HUES64 (cell line): Measurements from ENCODE around the gene FAM13A.

ENCODE experiments used
- H3K27ac ChIP-seq: 2 replicates; pipeline ENCODE4 v1.7.0; 2013; ENCODE audit warnings: low read depth, low read length, inconsistent platforms
- H3K27me3 ChIP-seq: 2 replicates; pipeline ENCODE4 v1.6.1; 2013; ENCODE audit warnings: mild to moderate bottlenecking, low read length; ENCODE audit not compliant: insufficient read depth
- H3K36me3 ChIP-seq: 2 replicates; pipeline ENCODE4 v1.6.1; 2013; ENCODE audit warnings: mild to moderate bottlenecking, low read length; ENCODE audit not compliant: insufficient read depth
- H3K4me1 ChIP-seq: 2 replicates; pipeline ENCODE4 v1.6.1; 2013; ENCODE audit warnings: mild to moderate bottlenecking, low read length, moderate library complexity; ENCODE audit not compliant: insufficient read depth
- H3K4me3 ChIP-seq: 2 replicates; pipeline ENCODE4 v1.5.1; 2013; ENCODE audit warnings: mild to moderate bottlenecking, low read length, moderate library complexity
- H3K9ac ChIP-seq: 2 replicates; pipeline ENCODE4 v1.6.1; 2013; ENCODE audit warnings: mild to moderate bottlenecking, low read depth, low read length
- H3K9me3 ChIP-seq: 2 replicates; pipeline ENCODE4 v1.6.1; 2013; ENCODE audit warnings: low read depth, low read length; ENCODE audit not compliant: insufficient read depth
- WGBS: fragments of 150-250, 120-280 bp; methylation state at CpG from one replicate; pipeline ENCODE4 v1.1.7; 2013; ENCODE audit warnings: missing lambda C conversion rate; 5-methylcytosine and 5-hydroxymethylcytosine counted together

The FAM13A gene

DNA sequence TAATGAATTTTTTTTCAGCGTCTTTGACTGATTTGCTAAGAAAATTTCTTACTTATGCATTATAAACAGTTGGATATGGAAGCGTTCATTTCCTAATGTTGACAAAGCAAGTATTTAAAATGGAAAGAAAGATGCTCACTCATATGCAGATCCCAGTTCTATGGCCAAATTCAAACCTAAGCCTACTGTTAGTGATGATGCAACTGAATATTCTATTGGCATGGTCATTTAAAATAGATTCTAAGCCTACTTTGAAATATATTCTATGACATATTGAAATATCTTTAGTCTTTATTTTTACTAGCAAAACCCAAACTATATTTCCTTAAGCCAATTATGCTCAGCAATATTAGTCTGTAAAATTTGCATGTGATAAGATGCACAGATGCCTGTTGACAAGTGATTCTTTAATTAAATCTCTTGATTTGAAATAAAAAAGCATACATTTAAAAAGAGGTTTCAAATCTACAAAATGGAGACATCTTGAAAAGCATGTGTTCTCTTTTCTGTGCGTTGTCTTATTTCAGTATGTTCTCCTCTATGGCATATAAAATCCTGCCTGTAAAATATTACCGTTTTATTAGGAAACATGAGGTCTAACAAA lies 262.8 kb downstream of the FAM13A start:
- H3K27ac ChIP-seq: no peak overlapping the region
- H3K9ac ChIP-seq: no peak overlapping the region
- no peak overlapping the region for H3K4me3 ChIP-seq
- H3K36me3 ChIP-seq: no peaks in the 10 kb centered on the region; the same call in 1 of the 2 replicates
- no peaks in the 10 kb centered on the region for H3K27me3 ChIP-seq
- H3K4me1 ChIP-seq: peaks cover 24% of the 10 kb centered on the region
- 100% methylated on average over 2 of the region's 4 CpGs for WGBS
- no peaks in the 10 kb centered on the region for H3K9me3 ChIP-seq

DNA sequence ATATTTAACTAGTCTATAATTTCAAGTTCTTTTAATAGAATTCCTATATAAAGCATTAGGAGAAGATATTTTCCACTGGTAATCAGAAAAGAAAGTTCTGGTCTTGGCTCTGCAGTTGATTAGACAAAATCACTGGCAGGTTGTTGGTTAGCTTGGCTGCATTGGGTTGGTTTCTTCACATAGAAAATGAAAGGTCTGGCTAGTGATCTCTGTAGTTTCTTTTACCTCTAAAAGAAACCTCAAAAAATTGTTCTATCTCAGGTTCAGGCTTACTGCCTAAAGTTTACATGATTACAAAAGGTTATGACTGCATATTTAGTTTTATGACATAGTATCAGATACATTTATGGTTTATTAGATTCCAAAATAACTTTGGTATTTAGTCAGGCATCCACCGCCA lies 263.5 kb downstream of the FAM13A start:
- Histone ChIP-seq H3K9ac (no peak overlapping the region), H3K9me3 (no peaks in the 10 kb centered on the region), H3K27me3 (no peaks in the 10 kb centered on the region), H3K4me3 (no peak overlapping the region), H3K36me3 (no peaks in the 10 kb centered on the region; the same call in 1 of the 2 replicates), H3K27ac (no peak overlapping the region), H3K4me1 (peaks cover 24% of the 10 kb centered on the region)
- WGBS: no CpG with 5 or more reads among the region's 1 CpG

DNA sequence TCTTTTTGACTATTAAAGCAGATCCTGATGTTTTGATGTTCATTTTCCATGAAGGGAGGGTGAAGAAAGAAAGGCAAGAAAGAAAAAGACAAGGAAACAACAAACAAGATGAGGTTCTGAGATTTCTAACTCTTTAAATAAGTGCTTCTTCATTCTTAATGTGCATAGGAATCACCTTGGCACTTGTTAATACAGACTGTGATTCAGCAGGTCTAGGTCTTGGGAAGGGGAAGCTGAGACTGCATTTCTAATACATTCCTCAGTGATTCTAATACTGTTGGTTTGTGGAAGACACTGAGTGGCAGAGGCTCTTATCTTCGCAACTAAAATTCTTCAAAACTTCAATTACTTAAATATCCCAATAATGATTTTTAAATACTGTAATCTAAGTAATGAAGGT lies 264.2 kb downstream of the FAM13A start:
- no CpG with 5 or more reads among the region's 1 CpG for WGBS
- peaks cover 3% of the 10 kb centered on the region for H3K36me3 ChIP-seq
- H3K4me3 ChIP-seq: no peak overlapping the region
- no peaks in the 10 kb centered on the region for H3K9me3 ChIP-seq
- H3K4me1 ChIP-seq: peaks cover 24% of the 10 kb centered on the region
- peak overlapping the region; percentile 76 for H3K27ac ChIP-seq
- H3K27me3 ChIP-seq: no peaks in the 10 kb centered on the region
- H3K9ac ChIP-seq: peak overlapping the region; percentile 4; the same call in 1 of the 2 replicates

DNA sequence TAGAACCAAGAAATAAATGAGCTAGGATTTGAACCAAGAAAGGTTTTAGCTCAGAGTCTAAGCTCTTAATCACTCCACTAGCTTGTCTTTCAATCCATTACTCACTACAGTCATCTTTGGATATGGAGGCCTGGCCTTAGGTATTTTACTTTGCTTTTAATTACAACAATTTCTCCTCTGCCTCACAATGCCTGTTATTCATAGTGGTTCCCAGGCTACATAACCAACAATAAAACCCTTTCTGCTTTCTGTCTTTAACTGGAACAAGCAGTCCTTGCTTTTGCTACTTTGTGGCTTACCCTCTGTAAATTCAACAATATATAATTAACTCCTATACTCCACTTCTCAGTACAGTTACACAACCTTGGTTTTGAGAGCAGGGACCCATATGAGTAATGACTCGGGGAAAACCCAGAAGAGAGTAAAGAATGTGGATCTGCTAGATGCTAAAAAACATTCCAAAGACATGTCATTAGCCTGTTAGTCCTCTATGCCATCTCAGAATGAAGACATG lies 264.7 kb downstream of the FAM13A start:
- Histone ChIP-seq H3K9ac (peak overlapping the region; percentile 4; the same call in 1 of the 2 replicates), H3K27me3 (no peaks in the 10 kb centered on the region), H3K36me3 (peaks cover 7% of the 10 kb centered on the region), H3K9me3 (no peaks in the 10 kb centered on the region), H3K4me3 (no peak overlapping the region), H3K4me1 (peaks cover 24% of the 10 kb centered on the region), H3K27ac (peak overlapping the region; percentile 76)
- WGBS: 64% methylated on average over 1 of the region's 1 CpG

DNA sequence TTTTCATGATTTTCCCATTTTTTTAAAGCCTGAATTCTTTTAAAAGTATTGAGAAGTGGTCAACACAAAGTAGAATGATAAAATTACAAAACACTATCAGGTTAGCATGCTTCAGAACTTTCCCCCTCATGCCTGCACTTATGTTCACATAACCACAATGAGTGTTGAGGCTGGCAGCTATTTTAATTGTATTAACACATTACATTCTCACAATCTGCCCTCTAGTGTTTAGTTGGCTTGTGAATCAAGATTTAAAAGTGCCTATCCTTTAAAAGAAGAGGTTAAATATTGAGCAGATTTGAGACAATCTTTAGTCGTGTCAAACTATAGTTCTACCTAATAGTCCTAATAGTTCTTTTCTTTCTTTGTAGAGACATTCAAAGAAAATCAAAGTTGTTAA lies 265.7 kb downstream of the FAM13A start:
- Histone ChIP-seq H3K27ac (no peak overlapping the region), H3K9ac (no peak overlapping the region), H3K36me3 (peaks cover 18% of the 10 kb centered on the region), H3K27me3 (no peaks in the 10 kb centered on the region), H3K4me3 (no peak overlapping the region), H3K4me1 (peaks cover 24% of the 10 kb centered on the region), H3K9me3 (no peaks in the 10 kb centered on the region)
- no CpG with 5 or more reads among the region's 1 CpG for WGBS

DNA sequence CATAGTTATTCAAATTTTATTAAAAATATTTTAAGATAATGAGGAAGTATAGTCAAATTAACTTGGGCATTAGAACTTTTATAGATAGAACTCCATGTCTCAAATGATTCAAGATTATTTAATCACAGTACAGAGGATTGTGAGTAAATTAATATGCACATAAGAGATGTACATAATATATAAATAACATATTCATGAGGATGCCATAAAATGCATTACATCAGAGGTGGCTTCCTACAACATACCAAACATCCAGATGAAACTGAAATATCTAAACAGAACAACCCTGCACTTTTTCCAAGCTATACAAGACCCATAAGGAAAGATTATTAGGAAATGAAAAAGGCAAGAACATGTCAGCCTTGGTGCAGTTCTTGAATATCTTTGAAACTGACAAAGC lies 268.1 kb downstream of the FAM13A start:
- Histone ChIP-seq H3K9ac (no peak overlapping the region), H3K4me1 (peaks cover 18% of the 10 kb centered on the region), H3K36me3 (peaks cover 40% of the 10 kb centered on the region), H3K27ac (no peak overlapping the region), H3K9me3 (no peaks in the 10 kb centered on the region), H3K27me3 (no peaks in the 10 kb centered on the region), H3K4me3 (no peak overlapping the region)

DNA sequence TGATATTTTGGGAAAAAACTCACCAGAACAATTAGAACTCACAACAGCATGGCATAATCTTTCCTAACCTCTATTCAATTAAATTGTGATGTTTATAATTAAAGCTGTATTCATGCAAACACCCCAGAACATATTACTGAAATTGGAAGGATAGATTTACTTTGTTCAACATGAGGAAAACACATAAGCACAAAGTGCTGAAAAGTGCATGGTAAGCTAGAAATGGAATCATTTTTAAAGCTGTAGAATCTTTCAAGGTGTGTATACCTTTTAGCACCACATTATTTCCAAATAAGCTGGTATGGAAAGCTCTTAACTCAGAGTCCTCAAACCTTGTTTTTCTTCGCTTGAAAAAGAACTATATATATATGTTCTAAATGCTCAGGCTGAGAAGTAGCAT lies 268.6 kb downstream of the FAM13A start:
- Histone ChIP-seq H3K27ac (no peak overlapping the region), H3K9ac (no peak overlapping the region), H3K4me1 (peaks cover 14% of the 10 kb centered on the region), H3K4me3 (no peak overlapping the region), H3K27me3 (no peaks in the 10 kb centered on the region), H3K36me3 (peaks cover 40% of the 10 kb centered on the region), H3K9me3 (no peaks in the 10 kb centered on the region)
- no CpG with 5 or more reads among the region's 1 CpG for WGBS

DNA sequence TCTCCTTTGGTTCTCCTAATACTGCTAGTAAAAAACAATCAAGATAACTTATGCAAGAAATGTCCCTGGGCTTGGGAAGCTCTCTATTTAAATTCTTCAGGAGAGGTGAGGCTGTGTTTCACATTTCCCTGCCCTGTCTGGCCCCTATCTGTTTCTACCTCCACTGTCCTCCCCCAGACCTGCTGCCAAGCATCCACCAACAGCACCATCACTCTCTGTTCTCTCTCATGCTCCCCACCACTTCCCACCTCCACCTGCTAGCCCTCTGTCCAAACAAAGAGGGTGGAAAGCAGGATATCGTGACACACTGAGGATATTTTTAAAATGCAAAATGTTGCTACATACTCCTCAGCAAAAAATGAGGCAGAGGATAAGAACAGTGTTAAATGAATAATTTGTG lies 271.0 kb downstream of the FAM13A start:
- H3K4me3 ChIP-seq: no peak overlapping the region
- no peaks in the 10 kb centered on the region for H3K27me3 ChIP-seq
- H3K27ac ChIP-seq: no peak overlapping the region
- H3K9ac ChIP-seq: no peak overlapping the region
- H3K4me1 ChIP-seq: no peaks in the 10 kb centered on the region
- no peaks in the 10 kb centered on the region for H3K9me3 ChIP-seq
- H3K36me3 ChIP-seq: peaks cover 42% of the 10 kb centered on the region
- 100% methylated on average over 1 of the region's 1 CpG for WGBS

DNA sequence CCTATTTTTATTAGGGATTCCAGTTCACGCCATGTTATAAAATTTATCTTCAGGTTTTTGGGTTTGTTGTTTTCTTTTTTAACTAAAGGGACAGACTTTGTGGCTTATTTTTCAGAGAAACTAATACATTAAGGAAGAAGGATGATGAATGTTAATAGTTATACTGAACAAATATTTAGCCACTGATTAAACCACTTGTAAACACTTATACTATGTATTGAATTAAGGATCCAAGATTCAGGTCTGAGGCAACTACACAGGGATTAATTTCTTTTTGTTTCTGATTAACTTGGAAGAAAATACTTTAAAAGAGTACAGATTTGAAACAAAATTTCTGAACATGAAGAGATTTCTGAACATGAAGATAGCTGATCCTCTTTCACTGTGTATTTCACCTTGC lies 276.6 kb downstream of the FAM13A start:
- Histone ChIP-seq H3K27me3 (no peaks in the 10 kb centered on the region), H3K27ac (no peak overlapping the region), H3K4me3 (no peak overlapping the region), H3K9me3 (no peaks in the 10 kb centered on the region), H3K4me1 (no peaks in the 10 kb centered on the region), H3K9ac (no peak overlapping the region), H3K36me3 (peaks cover 20% of the 10 kb centered on the region; the same call in 1 of the 2 replicates)
- WGBS: 100% methylated on average over 1 of the region's 1 CpG

DNA sequence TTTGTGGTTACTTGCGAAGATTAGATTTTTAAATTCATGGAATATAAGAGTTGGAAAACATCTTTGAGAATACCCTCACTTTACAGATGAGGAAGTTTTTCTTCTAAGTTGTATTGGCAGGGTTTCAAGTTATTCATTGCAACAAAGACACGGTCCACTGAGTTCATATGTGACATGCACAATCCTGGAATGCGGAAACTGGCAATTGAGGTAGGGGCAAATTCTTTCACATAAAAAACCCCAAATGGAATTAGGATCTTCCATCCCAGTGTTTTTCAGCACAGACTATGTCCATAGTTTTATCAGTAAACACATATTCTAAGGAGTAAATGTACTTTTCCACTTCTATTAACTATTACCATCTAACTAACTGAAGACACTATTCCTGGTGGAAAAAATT lies 277.6 kb downstream of the FAM13A start:
- H3K27me3 ChIP-seq: no peaks in the 10 kb centered on the region
- H3K27ac ChIP-seq: no peak overlapping the region
- 98% methylated on average over 3 of the region's 3 CpGs for WGBS
- H3K36me3 ChIP-seq: peaks cover 12% of the 10 kb centered on the region; the same call in 1 of the 2 replicates
- H3K9me3 ChIP-seq: no peaks in the 10 kb centered on the region
- no peak overlapping the region for H3K9ac ChIP-seq
- H3K4me3 ChIP-seq: no peak overlapping the region
- H3K4me1 ChIP-seq: no peaks in the 10 kb centered on the region

DNA sequence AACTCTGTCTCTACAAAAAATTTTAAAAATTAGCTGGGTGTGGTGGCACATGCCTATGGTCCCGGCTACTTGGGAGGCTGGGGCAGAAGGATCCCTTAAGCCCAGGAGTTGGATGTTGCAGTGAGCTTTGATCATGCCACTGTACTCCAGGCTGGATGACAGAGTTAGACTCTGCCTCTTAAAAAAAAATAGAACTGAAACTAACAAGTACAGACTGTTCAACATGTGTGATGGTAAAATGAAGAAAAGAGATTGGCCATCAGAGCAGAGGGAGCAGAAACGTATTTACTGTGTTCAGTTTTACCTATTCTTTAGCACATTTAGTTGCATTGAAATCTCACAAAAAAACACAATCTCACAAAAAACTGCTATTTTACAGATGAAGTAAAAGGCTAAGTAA lies 281.5 kb downstream of the FAM13A start:
- no peaks in the 10 kb centered on the region for H3K27me3 ChIP-seq
- peaks cover 4% of the 10 kb centered on the region; the same call in 1 of the 2 replicates for H3K36me3 ChIP-seq
- no peak overlapping the region for H3K27ac ChIP-seq
- WGBS: 95% methylated on average over 2 of the region's 2 CpGs
- no peaks in the 10 kb centered on the region for H3K9me3 ChIP-seq
- H3K4me3 ChIP-seq: no peak overlapping the region
- H3K4me1 ChIP-seq: no peaks in the 10 kb centered on the region
- H3K9ac ChIP-seq: no peak overlapping the region

DNA sequence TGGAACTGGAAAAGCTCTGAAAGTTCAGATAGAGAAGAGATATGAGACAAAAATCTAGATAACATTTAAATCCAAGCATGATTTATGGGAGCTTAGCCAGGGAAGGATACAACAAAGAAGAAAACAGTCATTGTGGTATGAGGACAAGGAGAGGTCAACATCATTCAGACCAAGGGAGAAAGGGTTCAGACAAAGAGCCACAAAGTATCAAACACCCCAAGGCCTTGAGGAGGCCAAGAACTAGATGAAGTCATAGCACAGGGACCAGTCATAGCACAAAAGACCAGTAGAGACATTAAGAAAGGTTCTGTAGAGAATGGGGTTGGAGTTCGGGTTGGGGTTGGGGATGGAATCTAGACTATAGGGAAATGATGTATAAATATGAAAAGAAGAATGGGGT lies 282.0 kb downstream of the FAM13A start:
- 0 out of 2 replicates have a peak, but pooled peaks cover 4% of the 10 kb centered on the region for H3K36me3 ChIP-seq
- H3K27me3 ChIP-seq: no peaks in the 10 kb centered on the region
- no peaks in the 10 kb centered on the region for H3K9me3 ChIP-seq
- H3K9ac ChIP-seq: no peak overlapping the region
- no peaks in the 10 kb centered on the region for H3K4me1 ChIP-seq
- 98% methylated on average over 1 of the region's 1 CpG for WGBS
- H3K4me3 ChIP-seq: no peak overlapping the region
- H3K27ac ChIP-seq: no peak overlapping the region
